ENCODE data around the gene DEFB112.

DEFB112 gene

GRCh38 chr6:49995278-49995677 is 54.5 kb downstream of the DEFB112 start:
- no peak for DNase-seq (ENCODE audit: low spot score)
